SU-DHL-6 (cell line): Measurements from ENCODE around the gene CFHR3.
"Not testable (repeated sequence)": the region's sequence is repeated elsewhere in the genome, so short reads cannot be mapped to it uniquely, and the experiment has no call there.

Source experiments
- H2AFZ ChIP-seq: fragments of 200-600 bp; sonication (generic); 2 replicates; pipeline ENCODE4 v1.6.1; 2014; ENCODE audit warnings: low read depth, mild to moderate bottlenecking, moderate library complexity, mixed read lengths, antibody characterized with exemption, low read length; ENCODE audit not compliant: severe bottlenecking
- H3F3A ChIP-seq: fragments of 200-600 bp; shearing (Covaris generic); 2 replicates; pipeline ENCODE4 v1.6.0; 2016; ENCODE audit warnings: antibody characterized with exemption, mild to moderate bottlenecking; ENCODE audit not compliant: insufficient read depth
- H3K27ac ChIP-seq: fragments of 200-600 bp; sonication (generic); 2 replicates; pipeline ENCODE4 v1.5.1; 2016; ENCODE audit warnings: low read depth, mild to moderate bottlenecking, low read length, moderate library complexity, mixed read lengths
- H3K27me3 ChIP-seq: fragments of 200-600 bp; sonication (generic), shearing (Covaris generic); 2 replicates; pipeline ENCODE4 v1.6.0; 2014; ENCODE audit warnings: mild to moderate bottlenecking, low read length
- H3K36me3 ChIP-seq: fragments of 200-600 bp; sonication (generic); 2 replicates; pipeline ENCODE4 v1.6.1; 2014; ENCODE audit warnings: mild to moderate bottlenecking, low read length, mixed read lengths
- H3K4me2 ChIP-seq: fragments of 300-600, 200-600 bp; shearing (Covaris generic), sonication (generic); 2 replicates; pipeline ENCODE4 v1.6.0; 2014; ENCODE audit warnings: low read length, low read depth, mild to moderate bottlenecking; ENCODE audit not compliant: poor library complexity, severe bottlenecking
- H3K4me3 ChIP-seq: fragments of 200-600 bp; sonication (generic); 2 replicates; pipeline ENCODE4 v1.5.1; 2014; ENCODE audit warnings: antibody characterized with exemption, low read length, mild to moderate bottlenecking, mixed read lengths; ENCODE audit not compliant: insufficient read depth, poor library complexity, severe bottlenecking
- H3K79me2 ChIP-seq: fragments of 200-600 bp; sonication (generic); 2 replicates; pipeline ENCODE4 v1.6.1; 2014; ENCODE audit warnings: mild to moderate bottlenecking, low read length, moderate library complexity; ENCODE audit not compliant: insufficient read depth
- H3K9ac ChIP-seq: fragments of 200-600 bp; sonication (generic); 2 replicates; pipeline ENCODE4 v1.7.0; 2014; ENCODE audit warnings: mild to moderate bottlenecking, low read length
- H3K9me2 ChIP-seq: fragments of 200-600 bp; sonication (generic); replicated peaks from 2 replicates; pipeline ENCODE4 v1.6.1; 2014; ENCODE audit warnings: low read length; ENCODE audit not compliant: insufficient read depth
- H3K9me3 ChIP-seq: fragments of 200-600 bp; sonication (generic); 2 replicates; pipeline ENCODE4 v1.6.1; 2014; ENCODE audit warnings: low read length, mixed read lengths; ENCODE audit not compliant: insufficient read depth
- H4K20me1 ChIP-seq: fragments of 200-600 bp; sonication (generic); 2 replicates; pipeline ENCODE4 v1.6.1; 2014; ENCODE audit warnings: low read depth, mild to moderate bottlenecking, antibody characterized with exemption, low read length, moderate library complexity, mixed read lengths
- EZH2phosphoT487 ChIP-seq: fragments of 200-600 bp; sonication (generic), shearing (Covaris generic); conservative IDR thresholded peaks from 2 replicates; pipeline ENCODE4 v1.6.1; 2018; ENCODE audit warnings: mild to moderate bottlenecking, antibody characterized with exemption, low read length, moderate library complexity, mixed read lengths
- TF ChIP-seq, protein P1 (sequence below): fragments of 200-600 bp; sonication (generic); IDR thresholded peaks from one replicate; pipeline ENCODE4 v1.5.1; 2017; ENCODE audit warnings: antibody characterized with exemption, mild to moderate bottlenecking, low read length, moderate library complexity; ENCODE audit not compliant: insufficient read depth, poor library complexity, severe bottlenecking

CFHR3 gene

DNA sequence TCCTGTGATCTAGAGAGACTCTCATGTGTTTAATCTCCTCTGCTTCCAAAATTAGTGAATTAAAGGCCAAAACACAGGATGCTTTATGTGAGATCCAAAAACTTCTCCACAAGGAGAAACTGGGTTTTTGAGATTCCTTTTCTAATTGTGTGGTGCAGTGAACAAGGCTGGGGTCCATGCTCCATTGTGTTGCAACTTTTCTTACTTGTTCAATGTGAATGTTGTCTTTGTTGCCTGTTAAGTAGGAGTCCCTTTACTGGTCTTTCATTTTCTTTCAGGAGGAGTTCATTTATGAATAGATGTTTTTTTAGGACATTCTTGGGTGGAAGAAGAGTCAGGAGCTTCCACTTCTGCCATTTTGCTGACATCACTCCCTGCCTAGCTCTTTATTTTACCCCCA is 40.6 kb upstream of the CFHR3 start:
- Histone ChIP-seq H3K9me3 (peaks cover 11% of the 10 kb centered on the region), H3F3A (no peaks in the 10 kb centered on the region), H3K79me2 (no peaks in the 10 kb centered on the region), H3K9me2 (no peaks in the 10 kb centered on the region), H4K20me1 (no peaks in the 10 kb centered on the region), H3K9ac (no peak overlapping the region), H2AFZ (peak overlapping the region; percentile 49), H3K36me3 (no peaks in the 10 kb centered on the region), H3K4me2 (no peak overlapping the region), H3K27ac (no peak overlapping the region), H3K4me3 (no peak overlapping the region), H3K27me3 (no peaks in the 10 kb centered on the region)
- TF ChIP-seq EZH2phosphoT487, result no peak
- TF ChIP-seq, protein P1, sequence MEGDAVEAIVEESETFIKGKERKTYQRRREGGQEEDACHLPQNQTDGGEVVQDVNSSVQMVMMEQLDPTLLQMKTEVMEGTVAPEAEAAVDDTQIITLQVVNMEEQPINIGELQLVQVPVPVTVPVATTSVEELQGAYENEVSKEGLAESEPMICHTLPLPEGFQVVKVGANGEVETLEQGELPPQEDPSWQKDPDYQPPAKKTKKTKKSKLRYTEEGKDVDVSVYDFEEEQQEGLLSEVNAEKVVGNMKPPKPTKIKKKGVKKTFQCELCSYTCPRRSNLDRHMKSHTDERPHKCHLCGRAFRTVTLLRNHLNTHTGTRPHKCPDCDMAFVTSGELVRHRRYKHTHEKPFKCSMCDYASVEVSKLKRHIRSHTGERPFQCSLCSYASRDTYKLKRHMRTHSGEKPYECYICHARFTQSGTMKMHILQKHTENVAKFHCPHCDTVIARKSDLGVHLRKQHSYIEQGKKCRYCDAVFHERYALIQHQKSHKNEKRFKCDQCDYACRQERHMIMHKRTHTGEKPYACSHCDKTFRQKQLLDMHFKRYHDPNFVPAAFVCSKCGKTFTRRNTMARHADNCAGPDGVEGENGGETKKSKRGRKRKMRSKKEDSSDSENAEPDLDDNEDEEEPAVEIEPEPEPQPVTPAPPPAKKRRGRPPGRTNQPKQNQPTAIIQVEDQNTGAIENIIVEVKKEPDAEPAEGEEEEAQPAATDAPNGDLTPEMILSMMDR, result no peak

- no peaks in the 10 kb centered on the region for H3K36me3 ChIP-seq
- H2AFZ ChIP-seq, result peak overlapping the region; percentile 49
- H3K79me2 ChIP-seq, result no peaks in the 10 kb centered on the region
- no peaks in the 10 kb centered on the region for H3K9me2 ChIP-seq
- no peak overlapping the region for H3K4me3 ChIP-seq
- peaks cover 15% of the 10 kb centered on the region for H3K9me3 ChIP-seq
- H3K27ac ChIP-seq, result no peak overlapping the region
- no peak overlapping the region for H3K9ac ChIP-seq
- H4K20me1 ChIP-seq, result no peaks in the 10 kb centered on the region
- TF ChIP-seq, protein P1, result no peak
- TF ChIP-seq EZH2phosphoT487, result no peak
- H3K27me3 ChIP-seq, result no peaks in the 10 kb centered on the region
- H3F3A ChIP-seq, result no peaks in the 10 kb centered on the region
- H3K4me2 ChIP-seq, result no peak overlapping the region
Observed at GRCh38 chr1:196734460-196734859, 40.2 kb upstream of the CFHR3 start.

DNA sequence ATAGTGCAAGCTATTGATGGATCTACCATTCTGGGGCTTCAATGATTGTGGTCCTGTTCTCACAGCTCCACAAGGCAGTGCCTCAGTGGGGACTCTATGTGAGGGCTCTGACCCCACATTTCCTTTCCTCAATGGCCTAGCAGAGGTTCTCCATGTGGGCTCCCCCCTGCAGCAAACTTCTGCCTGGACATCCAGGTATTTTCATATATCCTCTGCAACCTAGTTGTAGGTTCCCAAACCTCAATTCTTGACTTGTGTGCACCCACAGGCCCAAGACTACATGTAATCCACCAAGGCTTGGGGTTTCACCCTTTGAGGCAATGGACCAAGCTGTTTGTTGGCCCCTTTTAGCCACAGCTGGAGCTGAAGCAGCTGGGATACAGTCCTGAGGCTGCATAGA is 35.9 kb upstream of the CFHR3 start:
- H3K4me2 ChIP-seq, result no peak overlapping the region
- no peak for TF ChIP-seq EZH2phosphoT487
- TF ChIP-seq, protein P1, result no peak
- H3F3A ChIP-seq, result no peaks in the 10 kb centered on the region
- H3K9me2 ChIP-seq, result no peaks in the 10 kb centered on the region
- H3K27me3 ChIP-seq, result no peaks in the 10 kb centered on the region
- no peaks in the 10 kb centered on the region for H4K20me1 ChIP-seq
- peaks cover 25% of the 10 kb centered on the region for H3K9me3 ChIP-seq
- H3K36me3 ChIP-seq, result 0 out of 2 replicates have a peak, but pooled peaks cover 3% of the 10 kb centered on the region
- H2AFZ ChIP-seq, result no peak overlapping the region
- no peak overlapping the region for H3K27ac ChIP-seq
- no peak overlapping the region for H3K4me3 ChIP-seq
- no peak overlapping the region for H3K9ac ChIP-seq
- H3K79me2 ChIP-seq, result no peaks in the 10 kb centered on the region

- not testable (repeated sequence) for H3K9ac ChIP-seq, H3K4me3 ChIP-seq, H3K27me3 ChIP-seq, H3F3A ChIP-seq, H3K27ac ChIP-seq, H3K36me3 ChIP-seq, H4K20me1 ChIP-seq, H3K79me2 ChIP-seq, H3K9me2 ChIP-seq
- Histone ChIP-seq H2AFZ (peak overlapping the region; percentile 59), H3K9me3 (peaks cover 22% of the 10 kb centered on the region), H3K4me2 (peak overlapping the region; percentile 40)
- TF ChIP-seq, protein P1, result peak; percentile 62
Observed at GRCh38 chr1:196743244-196743643, 31.4 kb upstream of the CFHR3 start.

DNA sequence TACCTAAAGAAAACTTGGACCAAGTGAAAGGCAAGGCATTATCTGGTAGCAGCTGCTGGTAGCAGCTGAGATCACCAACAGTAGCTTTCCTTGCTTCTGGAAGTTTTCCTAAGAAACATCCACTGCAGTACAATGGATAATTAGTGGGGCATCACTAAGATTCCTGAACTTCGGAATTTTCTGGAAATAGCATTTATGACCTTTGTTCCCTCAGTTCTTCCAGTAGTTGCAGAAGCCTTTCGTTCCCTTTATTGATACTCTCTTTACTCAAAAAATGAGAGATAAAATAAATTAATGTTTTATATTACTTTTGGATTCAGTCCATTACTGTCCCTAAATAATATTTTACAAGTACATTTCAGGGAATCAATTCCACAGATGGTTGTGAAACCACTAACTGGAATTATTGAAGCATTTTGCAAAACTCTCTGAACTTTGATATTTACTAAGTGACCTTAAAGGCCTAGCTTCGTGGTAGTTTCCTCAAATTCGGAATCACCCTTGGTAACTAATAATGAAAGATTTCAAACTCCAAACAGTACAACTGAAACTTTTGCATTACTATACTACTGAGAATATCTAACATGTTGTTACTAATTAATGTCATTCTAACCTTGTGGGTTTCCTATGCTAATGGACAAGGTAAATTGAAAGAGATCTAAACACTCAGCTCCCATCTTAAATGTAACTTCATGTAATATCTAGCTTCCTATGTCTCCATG is 9.5 kb upstream of the CFHR3 start:
- H3K27me3 ChIP-seq, H3K79me2 ChIP-seq, H3K36me3 ChIP-seq, H3K9me2 ChIP-seq, H3K9ac ChIP-seq, H3F3A ChIP-seq, H2AFZ ChIP-seq, H3K9me3 ChIP-seq, H3K27ac ChIP-seq, H4K20me1 ChIP-seq, H3K4me3 ChIP-seq, H3K4me2 ChIP-seq: not testable (repeated sequence)
